ENCODE data around the gene MIB2.
"Not testable (repeated sequence)": the region's sequence is repeated elsewhere in the genome, so short reads cannot be mapped to it uniquely, and the experiment has no call there.

MIB2 gene

GRCh38 chr1:1594602-1595260, 20.6 kb upstream of the MIB2 start:
- DNase-seq (ENCODE audit: low read depth, low spot score): no peak
- Histone ChIP-seq H3K27me3 (ENCODE audit: insufficient read depth, insufficient read length) (peaks cover 7% of the 10 kb centered on the region), H3K36me3 (ENCODE audit: insufficient read depth, insufficient read length, low read length) (no peaks in the 10 kb centered on the region), H3K9me3 (ENCODE audit: insufficient read depth, low read length) (no peaks in the 10 kb centered on the region), H3K4me3 (ENCODE audit: insufficient read length, low read depth) (no peak overlapping the region), H3K9ac (ENCODE audit: insufficient read length, low read depth) (no peak overlapping the region), H3K4me1 (ENCODE audit: insufficient read depth, insufficient read length) (peaks cover 25% of the 10 kb centered on the region)
- no peak for TF ChIP-seq YY1 (IDR thresholded peaks at IDR 0.05; ENCODE audit: insufficient read depth, insufficient read length)
- no peak for TF ChIP-seq SUZ12 (IDR thresholded peaks at IDR 0.05; ENCODE audit: extremely low read depth, insufficient read depth, insufficient read length)
- TF ChIP-seq ZNF274 (IDR thresholded peaks at IDR 0.05; ENCODE audit: low read depth, low read length): no peak

- H3K36me3 ChIP-seq (ENCODE audit: insufficient read depth, insufficient read length, low read length); H3K27me3 ChIP-seq (ENCODE audit: insufficient read depth, insufficient read length); H3K4me3 ChIP-seq (ENCODE audit: insufficient read length, low read depth); DNase-seq (ENCODE audit: low read depth, low spot score); H3K9me3 ChIP-seq (ENCODE audit: insufficient read depth, low read length); H3K9ac ChIP-seq (ENCODE audit: insufficient read length, low read depth): not testable (repeated sequence)
- H3K4me1 ChIP-seq (ENCODE audit: insufficient read depth, insufficient read length): peaks cover 25% of the 10 kb centered on the region
These were observed 20.0 kb upstream of the MIB2 start for GRCh38 chr1:1595341-1595740.

GRCh38 chr1:1596493-1597274, 18.6 kb upstream of the MIB2 start:
- H3K9ac ChIP-seq (ENCODE audit: insufficient read length, low read depth): peak overlapping the region; percentile 51
- no peak for TF ChIP-seq SUZ12 (IDR thresholded peaks at IDR 0.05; ENCODE audit: extremely low read depth, insufficient read depth, insufficient read length)
- no peak for TF ChIP-seq YY1 (IDR thresholded peaks at IDR 0.05; ENCODE audit: insufficient read depth, insufficient read length)
- no peak for TF ChIP-seq ZNF274 (IDR thresholded peaks at IDR 0.05; ENCODE audit: low read depth, low read length)
- DNase-seq (ENCODE audit: low read depth, low spot score): no peak
- no peaks in the 10 kb centered on the region for H3K9me3 ChIP-seq (ENCODE audit: insufficient read depth, low read length)
- no peak overlapping the region for H3K4me3 ChIP-seq (ENCODE audit: insufficient read length, low read depth)
- no peaks in the 10 kb centered on the region for H3K36me3 ChIP-seq (ENCODE audit: insufficient read depth, insufficient read length, low read length)
- peaks cover 30% of the 10 kb centered on the region for H3K4me1 ChIP-seq (ENCODE audit: insufficient read depth, insufficient read length)
- peaks cover 20% of the 10 kb centered on the region for H3K27me3 ChIP-seq (ENCODE audit: insufficient read depth, insufficient read length)

- TF ChIP-seq ZNF274 (IDR thresholded peaks at IDR 0.05; ENCODE audit: low read depth, low read length) (no peak), YY1 (IDR thresholded peaks at IDR 0.05; ENCODE audit: insufficient read depth, insufficient read length) (no peak), SUZ12 (IDR thresholded peaks at IDR 0.05; ENCODE audit: extremely low read depth, insufficient read depth, insufficient read length) (no peak)
- no peak for DNase-seq (ENCODE audit: low read depth, low spot score)
- Histone ChIP-seq H3K9me3 (ENCODE audit: insufficient read depth, low read length) (no peaks in the 10 kb centered on the region), H3K9ac (ENCODE audit: insufficient read length, low read depth) (peak overlapping the region; percentile 51), H3K4me1 (ENCODE audit: insufficient read depth, insufficient read length) (peaks cover 32% of the 10 kb centered on the region), H3K36me3 (ENCODE audit: insufficient read depth, insufficient read length, low read length) (no peaks in the 10 kb centered on the region), H3K27me3 (ENCODE audit: insufficient read depth, insufficient read length) (peaks cover 23% of the 10 kb centered on the region), H3K4me3 (ENCODE audit: insufficient read length, low read depth) (peak overlapping the region; percentile 12)
These were observed 17.9 kb upstream of the MIB2 start for GRCh38 chr1:1597275-1597930.

GRCh38 chr1:1598051-1598719, 17.1 kb upstream of the MIB2 start:
- H3K9ac ChIP-seq (ENCODE audit: insufficient read length, low read depth): peak overlapping the region; percentile 46
- no peak overlapping the region for H3K4me3 ChIP-seq (ENCODE audit: insufficient read length, low read depth)
- TF ChIP-seq SUZ12 (IDR thresholded peaks at IDR 0.05; ENCODE audit: extremely low read depth, insufficient read depth, insufficient read length) (no peak), ZNF274 (IDR thresholded peaks at IDR 0.05; ENCODE audit: low read depth, low read length) (no peak), YY1 (IDR thresholded peaks at IDR 0.05; ENCODE audit: insufficient read depth, insufficient read length) (no peak)
- H3K27me3 ChIP-seq (ENCODE audit: insufficient read depth, insufficient read length): peaks cover 23% of the 10 kb centered on the region
- H3K4me1 ChIP-seq (ENCODE audit: insufficient read depth, insufficient read length): peaks cover 33% of the 10 kb centered on the region
- no peaks in the 10 kb centered on the region for H3K9me3 ChIP-seq (ENCODE audit: insufficient read depth, low read length)
- no peaks in the 10 kb centered on the region for H3K36me3 ChIP-seq (ENCODE audit: insufficient read depth, insufficient read length, low read length)
- DNase-seq (ENCODE audit: low read depth, low spot score): no peak

DNA sequence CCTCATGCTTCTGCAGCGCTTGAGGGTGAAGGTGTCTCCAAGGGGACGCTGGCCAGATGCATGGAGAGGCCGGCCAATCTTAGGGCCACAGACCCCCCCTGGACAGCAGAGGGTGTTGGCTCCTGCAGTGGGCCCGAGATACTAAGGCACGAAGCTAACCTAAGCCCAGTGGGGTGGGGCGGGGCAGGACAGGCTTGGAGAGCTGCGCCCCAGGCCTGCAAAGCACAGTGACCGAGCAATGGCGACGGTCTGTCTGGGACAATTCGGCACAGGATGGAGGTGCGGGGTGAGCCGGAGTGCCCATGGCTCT, 16.6 kb upstream of the MIB2 start:
- H3K4me1 ChIP-seq (ENCODE audit: insufficient read depth, insufficient read length): peaks cover 33% of the 10 kb centered on the region
- H3K9ac ChIP-seq (ENCODE audit: insufficient read length, low read depth): peak overlapping the region; percentile 79
- no peaks in the 10 kb centered on the region for H3K36me3 ChIP-seq (ENCODE audit: insufficient read depth, insufficient read length, low read length)
- no peak for DNase-seq (ENCODE audit: low read depth, low spot score)
- no peak overlapping the region for H3K4me3 ChIP-seq (ENCODE audit: insufficient read length, low read depth)
- H3K27me3 ChIP-seq (ENCODE audit: insufficient read depth, insufficient read length): peaks cover 23% of the 10 kb centered on the region
- H3K9me3 ChIP-seq (ENCODE audit: insufficient read depth, low read length): no peaks in the 10 kb centered on the region
- TF ChIP-seq YY1 (IDR thresholded peaks at IDR 0.05; ENCODE audit: insufficient read depth, insufficient read length): no peak
- no peak for TF ChIP-seq SUZ12 (IDR thresholded peaks at IDR 0.05; ENCODE audit: extremely low read depth, insufficient read depth, insufficient read length)
- no peak for TF ChIP-seq ZNF274 (IDR thresholded peaks at IDR 0.05; ENCODE audit: low read depth, low read length)

All from NT2/D1 (cell line).